K562 (cell line): ENCODE measurements around the gene SLC26A11. TPM values are rescaled to one million over a fixed set of nuclear protein-coding genes. Genes with fewer than 3 reads are reported as not detected.

Experiments
- ADNP ChIP-seq: fragments of 200-800 bp; sonication (Bioruptor generic); IDR thresholded peaks from 2 replicates; pipeline ENCODE4 v1.6.1; 2016; ENCODE audit warnings: missing genetic modification characterization, missing compliant biosample characterization
- BRD4 ChIP-seq: fragments of 200-600 bp; sonication (generic); IDR thresholded peaks from 2 replicates; pipeline ENCODE4 v1.6.1; 2017; ENCODE audit warnings: inconsistent platforms
- HDAC8 ChIP-seq: fragments of 450-650 bp; IDR thresholded peaks from 2 replicates; pipeline ENCODE4 v1.6.1; 2016; ENCODE audit warnings: mild to moderate bottlenecking, missing genetic modification characterization, moderate library complexity, missing compliant biosample characterization
- MYC ChIP-seq, 2 experiments: fragments of 250-450 bp in 1 of 2; sonication (Bioruptor Pico) in 1 of 2; IDR thresholded peaks; 2 replicates each; pipeline versions ENCODE4 v1.5.1 to v1.6.1; 2012 to 2021; ENCODE audit warnings: low read depth in 2 of 2, borderline replicate concordance in 1 of 2, improper control_type of control experiment in 1 of 2, low read length in 1 of 2, mild to moderate bottlenecking in 1 of 2, moderate library complexity in 1 of 2
- PRPF4 ChIP-seq: fragments of 200-400 bp; formaldehyde crosslinking; IDR thresholded peaks from one replicate; pipeline ENCODE4 v1.6.1; 2017; ENCODE audit warnings: low read length, low read depth, mild to moderate bottlenecking; ENCODE audit not compliant: insufficient read depth, poor library complexity, severe bottlenecking
- RBM22 ChIP-seq: fragments of 200-400 bp; formaldehyde crosslinking; IDR thresholded peaks from 2 replicates; pipeline ENCODE4 v1.6.1; 2018; ENCODE audit warnings: low read length, low read depth; ENCODE audit not compliant: poor library complexity, severe bottlenecking
- SMAD1 ChIP-seq: fragments of 150-350 bp; IDR thresholded peaks from 2 replicates; pipeline ENCODE4 v1.6.1; 2014; ENCODE audit warnings: low read length, low read depth; ENCODE audit not compliant: partially characterized antibody
- SRSF7 ChIP-seq: fragments of 200-400 bp; formaldehyde crosslinking; optimal IDR thresholded peaks from 2 replicates; pipeline ENCODE3; 2017; ENCODE audit warnings: mild to moderate bottlenecking, low read depth, low read length
- TCFL5 ChIP-seq: fragments of 250-450 bp; sonication (Bioruptor Pico); conservative IDR thresholded peaks from 2 replicates; pipeline ENCODE4 v1.6.1; 2021; ENCODE audit warnings: mild to moderate bottlenecking, moderate library complexity, matching md5 sums
- THRAP3 ChIP-seq: fragments of 450-650 bp; IDR thresholded peaks from 2 replicates; pipeline ENCODE4 v1.6.1; 2016; ENCODE audit warnings: mild to moderate bottlenecking, inconsistent platforms, borderline replicate concordance
- ZFPM2 ChIP-seq: fragments of 250-450 bp; sonication (Bioruptor Pico); IDR thresholded peaks from 2 replicates; pipeline ENCODE4 v1.5.1; 2022; ENCODE audit warnings: mild to moderate bottlenecking
- ZFX ChIP-seq: sonication (generic); formaldehyde crosslinking; IDR thresholded peaks from 2 replicates; pipeline ENCODE4 v1.8.0; 2022; ENCODE audit warnings: mild to moderate bottlenecking, missing genetic modification reagents, moderate library complexity
- ZNF175 ChIP-seq: fragments of 200-800 bp; sonication (Bioruptor generic); IDR thresholded peaks from 2 replicates; pipeline ENCODE4 v1.6.1; 2016; ENCODE audit warnings: low read depth, mild to moderate bottlenecking, missing genetic modification characterization, missing compliant biosample characterization
- ZNF282 ChIP-seq: sonication (generic); formaldehyde crosslinking; IDR thresholded peaks from 2 replicates; pipeline ENCODE4 v1.8.1; 2023; ENCODE audit warnings: missing genetic modification reagents
- ZNF785 ChIP-seq: fragments of 250-450 bp; sonication (Bioruptor Pico); IDR thresholded peaks from 2 replicates; pipeline ENCODE4 v1.4.0; 2020; ENCODE audit warnings: mild to moderate bottlenecking
- polyA plus RNA-seq, 8 experiments: library from polyadenylated mRNA; depleted of rRNA in 4 of 8; stranded (reverse) in 5 of 8; unstranded in 3 of 8; fragments of >200 nt; fragmentation: Nextera tagmentation in 2 of 8; fragmentation: Illumina TruSeq in 1 of 8; extraction: Ambion mirVana in 2 of 8; extraction: Trizol in 1 of 8; gene quantifications; 2 replicates each; pipeline versions ENCODE4 v1.2.1 to v1.2.3, GENCODE V29; 2011 to 2014; ENCODE audit warnings: inconsistent platforms in 1 of 8, missing spikeins in 1 of 8
- total RNA-seq, 7 experiments: library from RNA; depleted of rRNA in 6 of 7; stranded (reverse); fragments of >200 nt in 6 of 7; fragmentation: Illumina TruSeq in 2 of 7; extraction: Trizol in 2 of 7; gene quantifications; 2 replicates each; pipeline versions ENCODE4 v1.2.1 to v1.2.3, GENCODE V29; 2011 to 2021; ENCODE audit warnings: low replicate concordance in 1 of 7
- TF ChIP-seq, protein P1 (sequence below): fragments of 450-650 bp; IDR thresholded peaks from 2 replicates; pipeline ENCODE4 v1.6.1; 2016; ENCODE audit warnings: mild to moderate bottlenecking, moderate library complexity
- TF ChIP-seq, protein P2 (sequence below): sonication (generic); formaldehyde crosslinking; IDR thresholded peaks from 2 replicates; pipeline ENCODE4 v1.5.0; 2020; ENCODE audit warnings: missing genetic modification reagents

Gene SLC26A11
- total and polyA plus RNA-seq, 9 of the 15 experiments (the other 6 are each of a cell fraction or from before 2014, with no cell fraction given): 0.06 to 3.1 (median 1.2) TPM; not detected in 1

- TF ChIP-seq HDAC8 (tag) (no peak), RBM22 (no peak), BRD4 (no peak), THRAP3 (no peak), ZNF282 (no peak), ZNF785 (CRISPR knock-in tag) (no peak), ZNF175 (no peak), MYC (IDR thresholded peaks at IDR 0.05; ENCODE audit: low read depth, low read length) (no peak), MYC (CRISPR knock-in tag; IDR thresholded peaks at IDR 0.05; ENCODE audit: borderline replicate concordance, low read depth) (peak; percentile 50; the same call in 1 of the 2 replicates), SMAD1 (no peak), ADNP (no peak), PRPF4 (no peak), SRSF7 (no peak), ZFPM2 (CRISPR knock-in tag) (no peak), TCFL5 (no peak), ZFX (CRISPR knock-in tag) (peak; percentile 65; the same call in 1 of the 2 replicates)
- TF ChIP-seq, protein P1, sequence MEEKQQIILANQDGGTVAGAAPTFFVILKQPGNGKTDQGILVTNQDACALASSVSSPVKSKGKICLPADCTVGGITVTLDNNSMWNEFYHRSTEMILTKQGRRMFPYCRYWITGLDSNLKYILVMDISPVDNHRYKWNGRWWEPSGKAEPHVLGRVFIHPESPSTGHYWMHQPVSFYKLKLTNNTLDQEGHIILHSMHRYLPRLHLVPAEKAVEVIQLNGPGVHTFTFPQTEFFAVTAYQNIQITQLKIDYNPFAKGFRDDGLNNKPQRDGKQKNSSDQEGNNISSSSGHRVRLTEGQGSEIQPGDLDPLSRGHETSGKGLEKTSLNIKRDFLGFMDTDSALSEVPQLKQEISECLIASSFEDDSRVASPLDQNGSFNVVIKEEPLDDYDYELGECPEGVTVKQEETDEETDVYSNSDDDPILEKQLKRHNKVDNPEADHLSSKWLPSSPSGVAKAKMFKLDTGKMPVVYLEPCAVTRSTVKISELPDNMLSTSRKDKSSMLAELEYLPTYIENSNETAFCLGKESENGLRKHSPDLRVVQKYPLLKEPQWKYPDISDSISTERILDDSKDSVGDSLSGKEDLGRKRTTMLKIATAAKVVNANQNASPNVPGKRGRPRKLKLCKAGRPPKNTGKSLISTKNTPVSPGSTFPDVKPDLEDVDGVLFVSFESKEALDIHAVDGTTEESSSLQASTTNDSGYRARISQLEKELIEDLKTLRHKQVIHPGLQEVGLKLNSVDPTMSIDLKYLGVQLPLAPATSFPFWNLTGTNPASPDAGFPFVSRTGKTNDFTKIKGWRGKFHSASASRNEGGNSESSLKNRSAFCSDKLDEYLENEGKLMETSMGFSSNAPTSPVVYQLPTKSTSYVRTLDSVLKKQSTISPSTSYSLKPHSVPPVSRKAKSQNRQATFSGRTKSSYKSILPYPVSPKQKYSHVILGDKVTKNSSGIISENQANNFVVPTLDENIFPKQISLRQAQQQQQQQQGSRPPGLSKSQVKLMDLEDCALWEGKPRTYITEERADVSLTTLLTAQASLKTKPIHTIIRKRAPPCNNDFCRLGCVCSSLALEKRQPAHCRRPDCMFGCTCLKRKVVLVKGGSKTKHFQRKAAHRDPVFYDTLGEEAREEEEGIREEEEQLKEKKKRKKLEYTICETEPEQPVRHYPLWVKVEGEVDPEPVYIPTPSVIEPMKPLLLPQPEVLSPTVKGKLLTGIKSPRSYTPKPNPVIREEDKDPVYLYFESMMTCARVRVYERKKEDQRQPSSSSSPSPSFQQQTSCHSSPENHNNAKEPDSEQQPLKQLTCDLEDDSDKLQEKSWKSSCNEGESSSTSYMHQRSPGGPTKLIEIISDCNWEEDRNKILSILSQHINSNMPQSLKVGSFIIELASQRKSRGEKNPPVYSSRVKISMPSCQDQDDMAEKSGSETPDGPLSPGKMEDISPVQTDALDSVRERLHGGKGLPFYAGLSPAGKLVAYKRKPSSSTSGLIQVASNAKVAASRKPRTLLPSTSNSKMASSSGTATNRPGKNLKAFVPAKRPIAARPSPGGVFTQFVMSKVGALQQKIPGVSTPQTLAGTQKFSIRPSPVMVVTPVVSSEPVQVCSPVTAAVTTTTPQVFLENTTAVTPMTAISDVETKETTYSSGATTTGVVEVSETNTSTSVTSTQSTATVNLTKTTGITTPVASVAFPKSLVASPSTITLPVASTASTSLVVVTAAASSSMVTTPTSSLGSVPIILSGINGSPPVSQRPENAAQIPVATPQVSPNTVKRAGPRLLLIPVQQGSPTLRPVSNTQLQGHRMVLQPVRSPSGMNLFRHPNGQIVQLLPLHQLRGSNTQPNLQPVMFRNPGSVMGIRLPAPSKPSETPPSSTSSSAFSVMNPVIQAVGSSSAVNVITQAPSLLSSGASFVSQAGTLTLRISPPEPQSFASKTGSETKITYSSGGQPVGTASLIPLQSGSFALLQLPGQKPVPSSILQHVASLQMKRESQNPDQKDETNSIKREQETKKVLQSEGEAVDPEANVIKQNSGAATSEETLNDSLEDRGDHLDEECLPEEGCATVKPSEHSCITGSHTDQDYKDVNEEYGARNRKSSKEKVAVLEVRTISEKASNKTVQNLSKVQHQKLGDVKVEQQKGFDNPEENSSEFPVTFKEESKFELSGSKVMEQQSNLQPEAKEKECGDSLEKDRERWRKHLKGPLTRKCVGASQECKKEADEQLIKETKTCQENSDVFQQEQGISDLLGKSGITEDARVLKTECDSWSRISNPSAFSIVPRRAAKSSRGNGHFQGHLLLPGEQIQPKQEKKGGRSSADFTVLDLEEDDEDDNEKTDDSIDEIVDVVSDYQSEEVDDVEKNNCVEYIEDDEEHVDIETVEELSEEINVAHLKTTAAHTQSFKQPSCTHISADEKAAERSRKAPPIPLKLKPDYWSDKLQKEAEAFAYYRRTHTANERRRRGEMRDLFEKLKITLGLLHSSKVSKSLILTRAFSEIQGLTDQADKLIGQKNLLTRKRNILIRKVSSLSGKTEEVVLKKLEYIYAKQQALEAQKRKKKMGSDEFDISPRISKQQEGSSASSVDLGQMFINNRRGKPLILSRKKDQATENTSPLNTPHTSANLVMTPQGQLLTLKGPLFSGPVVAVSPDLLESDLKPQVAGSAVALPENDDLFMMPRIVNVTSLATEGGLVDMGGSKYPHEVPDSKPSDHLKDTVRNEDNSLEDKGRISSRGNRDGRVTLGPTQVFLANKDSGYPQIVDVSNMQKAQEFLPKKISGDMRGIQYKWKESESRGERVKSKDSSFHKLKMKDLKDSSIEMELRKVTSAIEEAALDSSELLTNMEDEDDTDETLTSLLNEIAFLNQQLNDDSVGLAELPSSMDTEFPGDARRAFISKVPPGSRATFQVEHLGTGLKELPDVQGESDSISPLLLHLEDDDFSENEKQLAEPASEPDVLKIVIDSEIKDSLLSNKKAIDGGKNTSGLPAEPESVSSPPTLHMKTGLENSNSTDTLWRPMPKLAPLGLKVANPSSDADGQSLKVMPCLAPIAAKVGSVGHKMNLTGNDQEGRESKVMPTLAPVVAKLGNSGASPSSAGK: 0 out of 2 replicates have a peak, but pooled peaks have one; percentile 16
- TF ChIP-seq, protein P2, sequence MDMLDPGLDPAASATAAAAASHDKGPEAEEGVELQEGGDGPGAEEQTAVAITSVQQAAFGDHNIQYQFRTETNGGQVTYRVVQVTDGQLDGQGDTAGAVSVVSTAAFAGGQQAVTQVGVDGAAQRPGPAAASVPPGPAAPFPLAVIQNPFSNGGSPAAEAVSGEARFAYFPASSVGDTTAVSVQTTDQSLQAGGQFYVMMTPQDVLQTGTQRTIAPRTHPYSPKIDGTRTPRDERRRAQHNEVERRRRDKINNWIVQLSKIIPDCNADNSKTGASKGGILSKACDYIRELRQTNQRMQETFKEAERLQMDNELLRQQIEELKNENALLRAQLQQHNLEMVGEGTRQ (CRISPR knock-in tag): no peak
Observed at GRCh38 chr17:80219763-80220053, 519 bp upstream of the SLC26A11 start (continued).
